NB4 (cell line): ENCODE measurements around the gene NEURL2.

Source experiments
- MYC ChIP-seq: IDR thresholded peaks from 2 replicates; pipeline ENCODE4 v1.6.1; 2011; ENCODE audit warnings: low read depth, low read length
- POLR2A ChIP-seq: IDR thresholded peaks from 2 replicates; pipeline ENCODE4 v1.6.1; 2011; ENCODE audit warnings: mild to moderate bottlenecking; ENCODE audit not compliant: insufficient read length; ENCODE audit errors: extremely low read depth
- TF ChIP-seq, protein P1 (sequence below): IDR thresholded peaks from one replicate; pipeline ENCODE4 v1.5.1; 2012; ENCODE audit warnings: low read depth, low read length

- TF ChIP-seq, protein P1, sequence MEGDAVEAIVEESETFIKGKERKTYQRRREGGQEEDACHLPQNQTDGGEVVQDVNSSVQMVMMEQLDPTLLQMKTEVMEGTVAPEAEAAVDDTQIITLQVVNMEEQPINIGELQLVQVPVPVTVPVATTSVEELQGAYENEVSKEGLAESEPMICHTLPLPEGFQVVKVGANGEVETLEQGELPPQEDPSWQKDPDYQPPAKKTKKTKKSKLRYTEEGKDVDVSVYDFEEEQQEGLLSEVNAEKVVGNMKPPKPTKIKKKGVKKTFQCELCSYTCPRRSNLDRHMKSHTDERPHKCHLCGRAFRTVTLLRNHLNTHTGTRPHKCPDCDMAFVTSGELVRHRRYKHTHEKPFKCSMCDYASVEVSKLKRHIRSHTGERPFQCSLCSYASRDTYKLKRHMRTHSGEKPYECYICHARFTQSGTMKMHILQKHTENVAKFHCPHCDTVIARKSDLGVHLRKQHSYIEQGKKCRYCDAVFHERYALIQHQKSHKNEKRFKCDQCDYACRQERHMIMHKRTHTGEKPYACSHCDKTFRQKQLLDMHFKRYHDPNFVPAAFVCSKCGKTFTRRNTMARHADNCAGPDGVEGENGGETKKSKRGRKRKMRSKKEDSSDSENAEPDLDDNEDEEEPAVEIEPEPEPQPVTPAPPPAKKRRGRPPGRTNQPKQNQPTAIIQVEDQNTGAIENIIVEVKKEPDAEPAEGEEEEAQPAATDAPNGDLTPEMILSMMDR, result no peak
- no peak for TF ChIP-seq POLR2A
- no peak for TF ChIP-seq MYC
Observed at GRCh38 chr20:45878076-45878761, 12.8 kb downstream of the NEURL2 start.
